Measurements from ENCODE around the gene RUNX2.

DNA sequence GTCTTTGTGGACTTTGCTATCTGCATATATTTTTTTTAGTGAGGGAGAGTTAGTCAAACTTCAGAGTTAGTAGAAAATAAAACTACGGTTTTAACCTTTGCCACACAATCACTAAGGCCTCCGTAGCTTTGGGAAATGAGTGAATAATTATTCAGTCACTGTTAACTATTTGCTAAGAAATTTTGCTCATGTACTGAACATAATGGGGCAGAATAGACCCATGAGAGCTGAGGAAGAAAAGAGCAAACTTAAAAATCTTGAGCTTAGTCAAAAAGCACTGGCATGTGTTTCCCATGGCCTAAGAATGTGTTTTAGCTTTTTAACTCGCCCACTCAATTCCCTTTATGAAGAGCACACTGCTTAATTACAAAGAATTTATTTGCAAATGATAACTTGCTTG, 110.0 kb downstream of the RUNX2 start:
- no peak for TF ChIP-seq ATF2 (IDR thresholded peaks at IDR 0.05; ENCODE audit: low read length)
- TF ChIP-seq, protein P1, sequence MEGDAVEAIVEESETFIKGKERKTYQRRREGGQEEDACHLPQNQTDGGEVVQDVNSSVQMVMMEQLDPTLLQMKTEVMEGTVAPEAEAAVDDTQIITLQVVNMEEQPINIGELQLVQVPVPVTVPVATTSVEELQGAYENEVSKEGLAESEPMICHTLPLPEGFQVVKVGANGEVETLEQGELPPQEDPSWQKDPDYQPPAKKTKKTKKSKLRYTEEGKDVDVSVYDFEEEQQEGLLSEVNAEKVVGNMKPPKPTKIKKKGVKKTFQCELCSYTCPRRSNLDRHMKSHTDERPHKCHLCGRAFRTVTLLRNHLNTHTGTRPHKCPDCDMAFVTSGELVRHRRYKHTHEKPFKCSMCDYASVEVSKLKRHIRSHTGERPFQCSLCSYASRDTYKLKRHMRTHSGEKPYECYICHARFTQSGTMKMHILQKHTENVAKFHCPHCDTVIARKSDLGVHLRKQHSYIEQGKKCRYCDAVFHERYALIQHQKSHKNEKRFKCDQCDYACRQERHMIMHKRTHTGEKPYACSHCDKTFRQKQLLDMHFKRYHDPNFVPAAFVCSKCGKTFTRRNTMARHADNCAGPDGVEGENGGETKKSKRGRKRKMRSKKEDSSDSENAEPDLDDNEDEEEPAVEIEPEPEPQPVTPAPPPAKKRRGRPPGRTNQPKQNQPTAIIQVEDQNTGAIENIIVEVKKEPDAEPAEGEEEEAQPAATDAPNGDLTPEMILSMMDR (IDR thresholded peaks at IDR 0.05; ENCODE audit: control extremely low read depth in 1 of 3, insufficient read depth in 1 of 3, low read depth in 1 of 3, low read length in 3 of 3), result no peak
- TF ChIP-seq RFX5 (IDR thresholded peaks at IDR 0.05; ENCODE audit: borderline replicate concordance, low read depth, low read length), result no peak
- TF ChIP-seq KDM5A (IDR thresholded peaks at IDR 0.05; ENCODE audit: low read length), result no peak
- no peak for TF ChIP-seq SUZ12 (IDR thresholded peaks at IDR 0.05; ENCODE audit: low read length)
- TF ChIP-seq, protein P2, sequence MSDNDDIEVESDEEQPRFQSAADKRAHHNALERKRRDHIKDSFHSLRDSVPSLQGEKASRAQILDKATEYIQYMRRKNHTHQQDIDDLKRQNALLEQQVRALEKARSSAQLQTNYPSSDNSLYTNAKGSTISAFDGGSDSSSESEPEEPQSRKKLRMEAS (IDR thresholded peaks at IDR 0.05), result no peak
- TF ChIP-seq CBX8 (IDR thresholded peaks at IDR 0.05; ENCODE audit: borderline replicate concordance, low read depth, low read length), result no peak
- no peak for TF ChIP-seq RXRA (IDR thresholded peaks at IDR 0.05; ENCODE audit: insufficient read depth, low read depth, low read length)
- no peak for TF ChIP-seq TAF1 (IDR thresholded peaks at IDR 0.05; ENCODE audit: low read depth, low read length)
- TF ChIP-seq BRCA1 (IDR thresholded peaks at IDR 0.05; ENCODE audit: low read depth, low read length), result no peak
- no peak for TF ChIP-seq CHD2 (IDR thresholded peaks at IDR 0.05; ENCODE audit: low read length)
- no peak for TF ChIP-seq POLR2A (IDR thresholded peaks at IDR 0.05; ENCODE audit: control extremely low read depth in 1 of 2, low read depth in 2 of 2, low read length in 2 of 2)
- no peak for TF ChIP-seq TCF12 (IDR thresholded peaks at IDR 0.05; ENCODE audit: low read depth, low read length)
- no peak for TF ChIP-seq ATF3 (IDR thresholded peaks at IDR 0.05; ENCODE audit: insufficient read depth, low read depth, low read length)

Data from H1 (cell line).